ENCODE data around the gene SHOC1.

GRCh38 chr9:111762556-111762955 lies 32.2 kb downstream of the SHOC1 start:
- TF ChIP-seq CTCF (IDR thresholded peaks at IDR 0.05; ENCODE audit: low read length), result no peak
- no peak for TF ChIP-seq EZH2 (IDR thresholded peaks at IDR 0.05; ENCODE audit: borderline replicate concordance, low read length)
